ENCODE results near the gene SLCO4A1. TPM values are rescaled to one million over a fixed set of nuclear protein-coding genes. Genes with fewer than 3 reads are reported as not detected.

The SLCO4A1 gene
- total RNA-seq, 4 donors from 2014 or later = 6.7 to 22.1 (median 14.4) TPM

GRCh38 chr20:62700261-62700930 lies 58.1 kb downstream of the SLCO4A1 start:
- Histone ChIP-seq H3K4me1 (peaks cover 7 to 28% (median 16%) of the 10 kb centered on the region in 3 donors), H3K4me3 (no peak overlapping the region), H3K36me3 (no peaks in the 10 kb centered on the region), H3K27ac (no peak overlapping the region), H3K27me3 (peaks cover 0 to 96% (median 0%) of the 10 kb centered on the region in 4 donors), H3K9me3 (no peaks in the 10 kb centered on the region)
- intact Hi-C loops (cut with DNase I) = no loop called here
- 90 to 98% methylated on average over 8 to 18 of the region's 18 CpGs for WGBS, 2 donors
- TF ChIP-seq POLR2A (IDR thresholded peaks at IDR 0.05) (no peak), CTCF (IDR thresholded peaks at IDR 0.05) (no peak)
- DNase-seq = no peak

- no peak for DNase-seq
- no peak overlapping the region for H3K27ac ChIP-seq
- no peaks in the 10 kb centered on the region for H3K9me3 ChIP-seq
These were observed 59.1 kb downstream of the SLCO4A1 start for GRCh38 chr20:62701161-62702012.

GRCh38 chr20:62702013-62702300 lies 59.7 kb downstream of the SLCO4A1 start:
- Histone ChIP-seq H3K27ac (no peak overlapping the region), H3K36me3 (no peaks in the 10 kb centered on the region), H3K4me1 (peaks cover 7 to 38% (median 16%) of the 10 kb centered on the region in 3 donors), H3K9me3 (no peaks in the 10 kb centered on the region), H3K27me3 (peaks cover 0 to 98% (median 2%) of the 10 kb centered on the region in 4 donors), H3K4me3 (no peak overlapping the region)
- no peak for DNase-seq
- TF ChIP-seq POLR2A (IDR thresholded peaks at IDR 0.05) = no peak
- TF ChIP-seq CTCF (IDR thresholded peaks at IDR 0.05) = no peak
- WGBS, 2 donors = 80% methylated on average over 1 of the region's 11 CpGs; no CpG with 5 or more reads in 1 of the 2 donors
- intact Hi-C loops (cut with DNase I) = no loop called here

More at GRCh38 chr20:62701161-62702012, 59.1 kb downstream of the SLCO4A1 start:
- H3K4me3 ChIP-seq = no peak overlapping the region
- peaks cover 0 to 96% (median 2%) of the 10 kb centered on the region in 4 donors for H3K27me3 ChIP-seq
- intact Hi-C loops (cut with DNase I) = no loop called here
- TF ChIP-seq POLR2A (IDR thresholded peaks at IDR 0.05) (no peak), CTCF (IDR thresholded peaks at IDR 0.05) (no peak)
- H3K4me1 ChIP-seq = peaks cover 7 to 38% (median 16%) of the 10 kb centered on the region in 3 donors
- WGBS, 2 donors = 73 to 85% methylated on average over 3 to 15 of the region's 24 CpGs
- H3K36me3 ChIP-seq = no peaks in the 10 kb centered on the region

- Histone ChIP-seq H3K36me3 (no peaks in the 10 kb centered on the region), H3K27ac (peak overlapping the region in 2 of 4 donors; percentile 50 to 55), H3K4me3 (no peak overlapping the region), H3K27me3 (peaks cover 3 to 98% (median 5%) of the 10 kb centered on the region in 4 donors), H3K9me3 (no peaks in the 10 kb centered on the region), H3K4me1 (peaks cover 7 to 40% (median 16%) of the 10 kb centered on the region in 3 donors)
- intact Hi-C loops (cut with DNase I) = no loop called here
- DNase-seq = no peak
- 46 to 51% methylated on average over 11 to 18 of the region's 25 CpGs for WGBS, 2 donors
- TF ChIP-seq POLR2A (IDR thresholded peaks at IDR 0.05) = no peak
- TF ChIP-seq CTCF (IDR thresholded peaks at IDR 0.05) = peak in 2 of 6 experiments; percentile 13 to 43
These were observed 60.9 kb downstream of the SLCO4A1 start for GRCh38 chr20:62702895-62703852.

Measured in esophagus squamous epithelium (tissue), 5 donors.